Cardiac fibroblast (primary cell): ENCODE data around the gene CDC37.
"Not testable (repeated sequence)": the region's sequence is repeated elsewhere in the genome, so short reads cannot be mapped to it uniquely, and the experiment has no call there.

Experiments used
- DNase-seq, 2 donors: peaks; one replicate each; pipeline versions ENCODE4 v3.0.0 to v3.0.0-alpha.2; 2010; ENCODE audit warnings: low read depth in 2 of 2
- H3K4me3 ChIP-seq, 2 donors: replicated peaks in 1 of 2; 1 replicate in 1 of 2; 2 replicates in 1 of 2; pipeline ENCODE4 v1.5.1; 2011; ENCODE audit warnings: low read depth in 2 of 2, low read length in 2 of 2, mild to moderate bottlenecking in 2 of 2, moderate library complexity in 1 of 2
- TF ChIP-seq, protein P1 (sequence below): IDR thresholded peaks from one replicate; pipeline ENCODE4 v1.5.1; 2011; ENCODE audit warnings: low read depth, mild to moderate bottlenecking, low read length, inconsistent platforms

The CDC37 gene

DNA sequence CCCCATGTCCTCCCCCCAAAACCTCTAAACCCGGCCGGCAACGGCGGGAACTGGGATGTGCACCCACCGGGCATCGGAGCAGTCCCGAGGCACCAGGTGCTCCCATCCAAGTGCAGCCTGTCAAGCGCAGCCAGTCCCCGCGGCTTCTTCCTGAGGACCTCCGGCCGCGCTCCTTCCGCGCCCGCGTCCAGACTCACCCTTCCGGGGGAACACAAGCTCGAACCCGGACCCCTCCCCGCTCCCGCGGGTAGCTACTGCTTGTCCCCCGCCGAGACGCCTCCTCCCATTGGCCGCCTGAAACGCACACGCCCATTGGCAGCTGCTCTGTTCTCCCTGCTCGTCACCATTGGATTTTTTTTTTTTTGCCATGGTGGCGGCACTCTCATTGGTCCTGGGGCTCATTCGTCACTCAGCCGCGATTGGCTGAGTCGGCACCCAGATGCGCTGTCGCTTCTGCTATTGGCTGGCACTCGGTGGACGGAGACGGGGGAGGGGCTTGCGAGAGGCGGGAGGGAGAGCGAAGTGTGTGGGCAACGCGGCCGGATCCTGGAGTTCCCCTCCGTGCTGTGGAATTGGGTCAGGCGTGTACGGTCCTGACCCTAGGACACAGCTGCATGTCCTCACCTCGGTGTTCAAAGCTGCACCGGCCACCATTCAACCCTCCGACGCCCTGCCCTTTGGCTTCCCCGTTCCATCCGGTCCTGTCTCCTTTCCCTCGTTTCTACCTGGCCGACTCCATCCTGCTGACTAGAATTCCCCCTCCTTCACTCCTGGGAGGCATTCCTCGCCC, 22.8 kb downstream of the CDC37 start, which contains the start of gene TYK2:
TSS of gene TYK2 (minus strand) at position 260 of the 790 bp plus-strand sequence. CDS start 2,166 bp downstream, outside the sequence.
- peak; percentile 99 for DNase-seq
- TF ChIP-seq, protein P1, sequence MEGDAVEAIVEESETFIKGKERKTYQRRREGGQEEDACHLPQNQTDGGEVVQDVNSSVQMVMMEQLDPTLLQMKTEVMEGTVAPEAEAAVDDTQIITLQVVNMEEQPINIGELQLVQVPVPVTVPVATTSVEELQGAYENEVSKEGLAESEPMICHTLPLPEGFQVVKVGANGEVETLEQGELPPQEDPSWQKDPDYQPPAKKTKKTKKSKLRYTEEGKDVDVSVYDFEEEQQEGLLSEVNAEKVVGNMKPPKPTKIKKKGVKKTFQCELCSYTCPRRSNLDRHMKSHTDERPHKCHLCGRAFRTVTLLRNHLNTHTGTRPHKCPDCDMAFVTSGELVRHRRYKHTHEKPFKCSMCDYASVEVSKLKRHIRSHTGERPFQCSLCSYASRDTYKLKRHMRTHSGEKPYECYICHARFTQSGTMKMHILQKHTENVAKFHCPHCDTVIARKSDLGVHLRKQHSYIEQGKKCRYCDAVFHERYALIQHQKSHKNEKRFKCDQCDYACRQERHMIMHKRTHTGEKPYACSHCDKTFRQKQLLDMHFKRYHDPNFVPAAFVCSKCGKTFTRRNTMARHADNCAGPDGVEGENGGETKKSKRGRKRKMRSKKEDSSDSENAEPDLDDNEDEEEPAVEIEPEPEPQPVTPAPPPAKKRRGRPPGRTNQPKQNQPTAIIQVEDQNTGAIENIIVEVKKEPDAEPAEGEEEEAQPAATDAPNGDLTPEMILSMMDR = no peak
- H3K4me3 ChIP-seq = peak within 1 kb of the TSS; percentile 97 to 99

DNA sequence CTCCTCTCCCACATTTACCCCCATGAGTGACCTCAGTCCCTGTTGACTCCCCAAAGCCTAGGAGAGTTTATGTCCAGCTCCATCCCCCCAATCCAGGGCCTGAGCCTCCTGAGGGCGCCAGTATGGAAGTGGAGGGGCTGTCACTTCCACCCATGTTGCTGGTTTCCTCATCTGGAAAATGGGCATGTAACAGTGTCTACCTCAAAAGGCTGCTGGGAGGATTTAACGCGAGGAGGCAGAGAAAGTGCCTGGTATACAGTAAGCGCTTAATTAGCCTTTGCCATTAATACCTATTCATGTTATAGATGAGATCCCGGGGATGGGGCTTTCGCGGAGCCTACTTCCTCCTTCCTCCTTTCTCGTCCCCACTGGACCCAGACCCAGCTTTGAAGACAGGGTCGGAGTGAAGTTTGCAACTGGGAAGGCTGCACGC, 23.4 kb downstream of the CDC37 start:
- peak overlapping the region; percentile 97 to 99 for H3K4me3 ChIP-seq
- TF ChIP-seq, protein P1 = no peak
- no peak for DNase-seq

DNA sequence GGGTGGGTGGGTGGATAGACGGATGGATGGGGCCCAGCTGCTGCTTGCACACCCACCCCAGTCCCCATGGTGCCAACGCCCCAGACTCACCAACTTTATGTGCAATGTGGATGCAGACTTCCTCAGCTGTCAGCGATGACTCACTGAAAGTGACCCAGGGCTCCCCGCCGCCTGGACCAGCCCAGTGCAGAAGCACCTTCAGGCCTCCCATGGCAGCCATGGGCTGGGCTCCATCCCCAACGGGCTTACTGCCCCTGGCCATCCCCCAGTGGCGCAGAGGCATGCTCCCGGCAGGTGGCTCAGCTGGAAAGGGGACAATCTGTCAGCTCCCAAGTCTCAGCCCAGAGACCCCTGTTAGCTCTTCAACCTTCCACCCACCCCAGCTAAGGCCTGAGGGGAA, 25.2 kb downstream of the CDC37 start:
- no peak for DNase-seq
- TF ChIP-seq, protein P1 = no peak
- no peak overlapping the region for H3K4me3 ChIP-seq

DNA sequence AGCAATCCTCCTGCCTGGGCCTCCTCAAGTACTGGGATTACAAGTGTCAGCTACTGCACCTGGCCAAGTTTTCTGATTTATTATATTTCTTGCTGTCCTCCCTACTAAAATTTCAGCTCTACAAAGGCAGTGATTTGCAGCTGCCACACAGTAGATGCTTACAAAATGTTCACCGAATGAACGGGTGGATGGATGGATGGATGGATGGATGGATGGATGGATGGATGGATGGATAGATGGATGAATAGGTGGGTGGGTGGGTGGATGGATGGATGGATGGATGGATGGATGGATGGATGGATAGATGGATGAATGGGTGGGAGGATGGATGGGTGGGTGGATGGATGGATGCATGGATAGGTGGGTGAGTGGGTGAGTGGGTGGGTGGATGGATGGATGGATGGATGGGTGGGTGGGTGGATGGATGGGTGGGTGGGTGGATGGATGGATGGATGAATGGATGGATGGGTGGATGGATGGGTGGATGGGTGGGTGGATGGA, 26.2 kb downstream of the CDC37 start:
- DNase-seq = not testable (repeated sequence)

DNA sequence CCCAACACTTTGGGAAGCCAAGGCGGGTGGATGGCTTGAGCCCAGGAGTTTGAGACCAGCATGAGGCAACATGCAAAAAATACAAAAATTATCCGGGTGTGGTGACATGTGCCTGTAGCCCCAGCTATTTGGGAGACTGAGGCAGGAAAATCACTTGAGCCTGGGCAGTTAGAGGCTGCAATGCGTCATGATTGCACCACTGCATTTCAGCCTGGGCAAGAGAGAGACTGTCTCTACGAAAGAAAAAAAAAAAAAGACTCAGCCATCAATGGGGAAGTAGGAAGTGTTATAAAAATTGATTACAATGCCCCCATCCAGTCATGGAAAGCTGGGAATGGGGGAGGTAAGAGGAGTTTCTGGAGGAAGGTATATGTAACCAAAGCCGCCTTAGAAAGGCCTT, 28.4 kb downstream of the CDC37 start:
- H3K4me3 ChIP-seq = no peak overlapping the region
- no peak for DNase-seq
- TF ChIP-seq, protein P1 = no peak

More for the DNA sequence above, 26.2 kb downstream of the CDC37 start:
- H3K4me3 ChIP-seq = not testable (repeated sequence)

DNA sequence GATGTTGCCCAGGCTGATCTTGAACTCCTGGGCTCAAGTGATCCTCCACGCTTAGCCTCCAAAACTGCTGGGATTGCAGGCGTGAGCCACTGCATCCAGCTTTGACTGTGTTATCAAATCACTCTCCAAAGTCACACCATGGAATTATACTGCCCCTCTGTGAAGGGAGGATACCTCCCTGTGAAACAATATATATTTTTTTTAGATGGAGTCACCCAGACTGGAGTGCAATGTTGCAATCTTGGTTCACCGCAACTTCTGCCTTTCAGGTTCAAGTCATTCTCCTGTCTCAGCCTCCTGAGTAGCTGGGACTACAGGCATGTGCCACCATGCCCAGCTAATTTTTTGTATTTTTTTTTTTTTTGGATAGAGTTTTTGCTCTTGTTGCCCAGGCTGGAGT, 30.7 kb downstream of the CDC37 start:
- no peak overlapping the region for H3K4me3 ChIP-seq
- TF ChIP-seq, protein P1 = no peak
- DNase-seq = no peak

DNA sequence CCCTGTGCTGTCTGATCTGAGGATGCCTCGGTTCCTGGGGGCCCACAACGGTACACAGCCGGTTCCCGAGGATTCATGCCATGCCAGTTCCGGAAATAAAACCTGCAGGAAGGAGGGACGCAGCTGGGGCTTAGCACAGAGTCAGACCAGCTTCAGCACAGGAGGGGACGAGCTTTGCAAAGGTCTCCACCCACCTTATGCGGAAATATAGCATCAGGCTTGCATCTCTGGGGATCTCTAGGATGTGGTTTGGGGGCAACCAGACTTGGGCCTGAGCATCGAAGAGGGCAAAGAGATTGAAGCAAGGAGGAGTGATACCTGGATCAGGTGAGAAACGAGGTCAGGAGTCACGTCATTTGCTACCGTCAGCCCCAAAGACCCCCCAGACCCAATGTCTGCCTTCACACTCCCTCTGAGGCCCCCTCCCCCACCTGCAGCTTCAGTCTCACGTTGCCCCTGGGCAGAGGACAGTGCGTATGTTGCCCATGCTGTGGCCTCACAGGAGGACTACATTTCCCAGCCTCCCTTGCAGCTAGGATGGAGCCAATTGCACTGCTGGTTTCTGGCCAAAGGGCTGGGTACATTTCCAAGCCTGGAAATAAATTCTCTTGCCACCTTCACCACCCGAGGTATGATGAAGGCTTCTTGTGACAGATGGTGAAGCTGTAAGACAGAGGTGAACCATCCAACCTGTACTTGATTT, 35.1 kb downstream of the CDC37 start:
- H3K4me3 ChIP-seq = no peak overlapping the region
- TF ChIP-seq, protein P1 = no peak
- no peak for DNase-seq

DNA sequence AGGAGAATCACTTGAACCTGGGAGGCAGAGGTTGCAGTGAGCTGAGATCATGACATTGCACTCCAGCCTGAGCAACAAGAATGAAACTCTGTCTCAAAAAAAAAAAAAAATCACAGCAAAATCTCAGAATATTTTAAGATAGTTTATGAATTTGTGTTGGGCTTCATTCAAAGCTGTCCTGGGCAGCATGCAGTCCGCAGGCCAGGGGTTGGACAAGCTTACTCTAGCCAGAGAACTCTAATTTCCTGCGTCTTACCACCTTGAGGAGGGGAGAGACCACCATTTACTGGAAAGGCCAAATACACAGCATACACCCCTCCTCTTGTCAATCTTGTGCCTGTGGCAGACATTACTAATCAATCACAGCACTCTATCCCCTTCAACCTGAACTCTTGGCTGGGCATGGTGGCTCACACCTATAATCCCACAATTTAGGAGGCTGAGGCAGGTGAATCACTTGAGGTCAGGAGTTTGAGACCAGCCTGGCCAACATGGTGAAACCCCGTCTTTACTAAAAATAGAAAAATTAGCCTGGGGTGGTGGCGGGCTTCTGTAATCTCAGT, 36.3 kb downstream of the CDC37 start:
- not testable (repeated sequence) for H3K4me3 ChIP-seq, DNase-seq
